OCI-LY3 (cell line): ENCODE results near the gene PFKFB3.

ENCODE experiments used
- EZH2phosphoT487 ChIP-seq: fragments of 200-600 bp; shearing (Covaris generic); IDR thresholded peaks from 2 replicates; pipeline ENCODE4 v1.6.1; 2018; ENCODE audit warnings: antibody characterized with exemption, mixed run types, low read depth
- TF ChIP-seq, protein P1 (sequence below): fragments of 200-600, 300-600 bp; sonication (generic); IDR thresholded peaks from 2 replicates; pipeline ENCODE4 v1.5.1; 2014; ENCODE audit warnings: antibody characterized with exemption, low read length, low read depth

DNA sequence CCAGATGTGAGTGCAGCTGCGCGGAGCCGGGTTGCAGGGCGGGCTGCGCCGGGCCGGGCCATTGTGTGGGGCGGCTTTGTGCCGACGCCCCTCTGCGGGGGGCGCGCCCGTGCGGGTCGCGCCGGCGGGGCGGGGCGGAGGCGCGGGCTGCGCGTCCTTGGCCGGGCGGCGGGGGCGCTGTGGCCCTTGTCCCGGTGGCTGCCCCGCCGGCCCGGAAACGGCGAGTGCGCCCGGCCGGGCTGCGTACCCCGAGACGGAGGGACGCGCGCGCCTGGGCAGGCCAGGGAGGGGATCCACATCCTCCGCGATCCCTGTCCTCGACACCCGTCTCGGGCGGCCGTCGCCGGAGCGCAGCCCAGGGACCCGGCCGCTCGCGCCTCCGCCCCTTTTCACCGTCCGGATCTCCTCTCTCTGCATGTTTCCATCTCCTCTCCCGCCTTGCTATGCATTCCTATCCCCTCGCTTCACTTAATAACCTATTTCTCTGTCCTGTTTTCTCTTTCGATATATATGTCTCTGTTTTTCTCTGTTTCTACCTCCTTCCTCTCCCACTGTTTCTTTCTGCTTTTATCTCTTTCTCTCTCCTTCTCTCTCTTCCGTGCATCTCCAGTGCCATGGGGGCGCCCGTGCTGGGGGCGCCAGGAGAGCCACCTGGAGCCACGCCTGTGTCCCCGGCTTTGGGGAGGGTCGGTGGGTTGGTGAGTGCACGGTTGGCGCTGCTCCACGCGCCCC, 765 bp downstream of the PFKFB3 start:
- TF ChIP-seq, protein P1, sequence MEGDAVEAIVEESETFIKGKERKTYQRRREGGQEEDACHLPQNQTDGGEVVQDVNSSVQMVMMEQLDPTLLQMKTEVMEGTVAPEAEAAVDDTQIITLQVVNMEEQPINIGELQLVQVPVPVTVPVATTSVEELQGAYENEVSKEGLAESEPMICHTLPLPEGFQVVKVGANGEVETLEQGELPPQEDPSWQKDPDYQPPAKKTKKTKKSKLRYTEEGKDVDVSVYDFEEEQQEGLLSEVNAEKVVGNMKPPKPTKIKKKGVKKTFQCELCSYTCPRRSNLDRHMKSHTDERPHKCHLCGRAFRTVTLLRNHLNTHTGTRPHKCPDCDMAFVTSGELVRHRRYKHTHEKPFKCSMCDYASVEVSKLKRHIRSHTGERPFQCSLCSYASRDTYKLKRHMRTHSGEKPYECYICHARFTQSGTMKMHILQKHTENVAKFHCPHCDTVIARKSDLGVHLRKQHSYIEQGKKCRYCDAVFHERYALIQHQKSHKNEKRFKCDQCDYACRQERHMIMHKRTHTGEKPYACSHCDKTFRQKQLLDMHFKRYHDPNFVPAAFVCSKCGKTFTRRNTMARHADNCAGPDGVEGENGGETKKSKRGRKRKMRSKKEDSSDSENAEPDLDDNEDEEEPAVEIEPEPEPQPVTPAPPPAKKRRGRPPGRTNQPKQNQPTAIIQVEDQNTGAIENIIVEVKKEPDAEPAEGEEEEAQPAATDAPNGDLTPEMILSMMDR = no peak
- TF ChIP-seq EZH2phosphoT487 = no peak
